Upper lobe of left lung (tissue), 6 donors: Measurements from ENCODE around the gene P2RX7. TPM values are rescaled to one million over a fixed set of nuclear protein-coding genes. Genes with fewer than 3 reads are reported as not detected.
A peak's percentile ranks its signal among the peaks of the same experiment; 100 is the strongest.

Experiments used
- ATAC-seq, 2 donors: fragments of 200-7000 bp; cut with Tn5 transposase; one replicate each; pipeline ENCODE4 v1.9.1; 2022; ENCODE audit warnings: mild to moderate bottlenecking in 2 of 2, moderate library complexity in 2 of 2; ENCODE audit not compliant: low FRiP score in 2 of 2
- DNase-seq, 2 donors: peaks; one replicate each; pipeline ENCODE4 v3.0.0-alpha.2; 2019 to 2020
- H3K27ac ChIP-seq, 4 donors: fragments of 200-600 bp; sonication (generic); one replicate each; pipeline ENCODE4 v1.5.1; 2016 to 2019
- H3K27me3 ChIP-seq, 4 donors: fragments of 200-600 bp; sonication (generic); one replicate each; pipeline ENCODE4 v1.5.1; 2017 to 2019
- H3K36me3 ChIP-seq, 4 donors: fragments of 200-600 bp; sonication (generic); one replicate each; pipeline ENCODE4 v1.5.1; 2016 to 2019
- H3K4me1 ChIP-seq, 4 donors: fragments of 200-600 bp; sonication (generic); one replicate each; pipeline ENCODE4 v1.5.1; 2018 to 2019
- H3K4me3 ChIP-seq, 4 donors: fragments of 200-600 bp; sonication (generic); one replicate each; pipeline ENCODE4 v1.5.1; 2017 to 2019; ENCODE audit warnings: mild to moderate bottlenecking in 2 of 4, moderate library complexity in 1 of 4
- H3K9me3 ChIP-seq, 4 donors: fragments of 200-600 bp; sonication (generic); one replicate each; pipeline ENCODE4 v1.5.1; 2018 to 2019
- EP300 ChIP-seq, 4 donors: sonication (generic); formaldehyde crosslinking; IDR thresholded peaks; one replicate each; pipeline ENCODE4 v1.5.1; 2017; ENCODE audit warnings: antibody characterized with exemption in 4 of 4, control low read depth in 2 of 4
- POLR2A ChIP-seq, 4 donors: fragments of 450-650 bp; IDR thresholded peaks; one replicate each; pipeline ENCODE4 v1.5.1; 2016 to 2017; ENCODE audit warnings: antibody characterized with exemption in 4 of 4, mild to moderate bottlenecking in 2 of 4
- POLR2AphosphoS5 ChIP-seq, 2 donors: sonication (generic); formaldehyde crosslinking; IDR thresholded peaks; one replicate each; pipeline ENCODE4 v1.5.1; 2017; ENCODE audit warnings: antibody characterized with exemption in 2 of 2
- WGBS, 2 donors: methylation state at CpG; one replicate each; pipeline ENCODE4 v1.1.5; 2017 to 2018; 5-methylcytosine and 5-hydroxymethylcytosine counted together
- total RNA-seq, 6 donors: library from RNA; depleted of rRNA in 4 of 6; stranded (reverse); fragments of >200 nt in 4 of 6; gene quantifications; one replicate each; pipeline versions ENCODE4 v1.1.0 to v1.2.1, GENCODE V29; 2016 to 2021
- TF ChIP-seq, protein P1 (sequence below), 6 experiments: fragments of 450-650 bp in 4 of 6; fragments of 200-600 bp in 2 of 6; sonication (generic) in 2 of 6; IDR thresholded peaks; one replicate each; pipeline ENCODE4 v1.5.1; 2016 to 2019; ENCODE audit warnings: antibody characterized with exemption in 6 of 6
- donor health status: DM: no; HTN: no; CAD: no; lungs with moderate emphysema.
- donor health status: DM: no; HTN: yes; CAD: no; lungs with severe emphysema.

The P2RX7 gene
- 10 to 100 TPM in 4 of 6 donors, 1 to 10 TPM in 2; 8.2 to 37.1 (median 15.4) TPM for total RNA-seq

DNA sequence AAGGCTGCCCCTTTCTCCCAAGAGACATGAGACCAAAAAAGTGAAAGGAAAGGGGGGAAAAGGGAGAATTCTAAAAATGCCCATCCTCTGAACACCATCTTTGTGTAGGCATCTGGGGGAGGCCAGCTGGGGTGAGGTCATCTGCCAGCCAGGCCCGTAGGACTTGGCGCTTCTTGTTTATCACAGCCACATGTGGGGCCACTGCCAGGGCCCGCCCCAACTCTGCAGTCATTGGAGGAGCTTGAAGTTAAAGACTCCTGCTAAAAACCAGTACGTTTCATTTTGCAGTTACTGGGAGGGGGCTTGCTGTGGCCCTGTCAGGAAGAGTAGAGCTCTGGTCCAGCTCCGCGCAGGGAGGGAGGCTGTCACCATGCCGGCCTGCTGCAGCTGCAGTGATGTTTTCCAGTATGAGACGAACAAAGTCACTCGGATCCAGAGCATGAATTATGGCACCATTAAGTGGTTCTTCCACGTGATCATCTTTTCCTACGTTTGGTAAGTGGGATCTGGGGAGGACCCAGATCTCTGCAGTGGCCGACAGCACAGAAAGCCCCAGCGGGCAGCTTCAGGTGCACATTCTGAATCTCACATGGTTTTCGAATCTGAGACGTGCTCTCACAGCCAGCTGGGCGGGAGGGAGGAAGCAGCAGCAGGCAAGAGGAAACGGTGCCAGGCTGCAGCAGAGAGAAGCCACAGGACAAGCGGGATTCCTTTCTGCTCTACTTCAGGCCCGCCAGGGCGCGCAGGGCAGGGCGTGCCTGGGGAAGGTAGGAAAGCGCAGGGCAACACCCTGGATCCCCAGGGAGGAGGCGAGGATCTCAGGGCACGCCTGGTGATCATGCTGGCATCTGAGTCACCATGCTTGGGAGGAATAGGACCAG lies at the start of gene P2RX7:
TSS of gene P2RX7 (plus strand) at position 276 of the 881 bp plus-strand sequence. CDS start at position 371, 95 bp downstream.
- H3K4me3 ChIP-seq: peak within 1 kb of the TSS; percentile 47 to 60 (median 54)
- TF ChIP-seq EP300 (IDR thresholded peaks at IDR 0.05): no peak
- TF ChIP-seq POLR2AphosphoS5 (IDR thresholded peaks at IDR 0.05): peak in 1 of 2 donors; percentile 31
- TF ChIP-seq, protein P1, sequence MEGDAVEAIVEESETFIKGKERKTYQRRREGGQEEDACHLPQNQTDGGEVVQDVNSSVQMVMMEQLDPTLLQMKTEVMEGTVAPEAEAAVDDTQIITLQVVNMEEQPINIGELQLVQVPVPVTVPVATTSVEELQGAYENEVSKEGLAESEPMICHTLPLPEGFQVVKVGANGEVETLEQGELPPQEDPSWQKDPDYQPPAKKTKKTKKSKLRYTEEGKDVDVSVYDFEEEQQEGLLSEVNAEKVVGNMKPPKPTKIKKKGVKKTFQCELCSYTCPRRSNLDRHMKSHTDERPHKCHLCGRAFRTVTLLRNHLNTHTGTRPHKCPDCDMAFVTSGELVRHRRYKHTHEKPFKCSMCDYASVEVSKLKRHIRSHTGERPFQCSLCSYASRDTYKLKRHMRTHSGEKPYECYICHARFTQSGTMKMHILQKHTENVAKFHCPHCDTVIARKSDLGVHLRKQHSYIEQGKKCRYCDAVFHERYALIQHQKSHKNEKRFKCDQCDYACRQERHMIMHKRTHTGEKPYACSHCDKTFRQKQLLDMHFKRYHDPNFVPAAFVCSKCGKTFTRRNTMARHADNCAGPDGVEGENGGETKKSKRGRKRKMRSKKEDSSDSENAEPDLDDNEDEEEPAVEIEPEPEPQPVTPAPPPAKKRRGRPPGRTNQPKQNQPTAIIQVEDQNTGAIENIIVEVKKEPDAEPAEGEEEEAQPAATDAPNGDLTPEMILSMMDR (IDR thresholded peaks at IDR 0.05): peak in 2 of 6 experiments; percentile 18 to 28
- TF ChIP-seq POLR2A (IDR thresholded peaks at IDR 0.05): peak in 2 of 4 donors; percentile 33 to 67
- WGBS, 2 donors: 4 to 8% methylated on average over 10 to 24 of the region's 25 CpGs
- H3K27me3 ChIP-seq: no peaks in the 10 kb centered on the region
- H3K9me3 ChIP-seq: no peaks in the 10 kb centered on the region
- H3K36me3 ChIP-seq: no peaks in the 10 kb centered on the region
- DNase-seq: peak; percentile 86 to 88
- H3K4me1 ChIP-seq: peaks cover 35 to 50% (median 46%) of the 10 kb centered on the region in 4 donors
- H3K27ac ChIP-seq: peak within 1 kb of the TSS; percentile 75 to 81 (median 80)
- ATAC-seq: peak; percentile 78 to 83

DNA sequence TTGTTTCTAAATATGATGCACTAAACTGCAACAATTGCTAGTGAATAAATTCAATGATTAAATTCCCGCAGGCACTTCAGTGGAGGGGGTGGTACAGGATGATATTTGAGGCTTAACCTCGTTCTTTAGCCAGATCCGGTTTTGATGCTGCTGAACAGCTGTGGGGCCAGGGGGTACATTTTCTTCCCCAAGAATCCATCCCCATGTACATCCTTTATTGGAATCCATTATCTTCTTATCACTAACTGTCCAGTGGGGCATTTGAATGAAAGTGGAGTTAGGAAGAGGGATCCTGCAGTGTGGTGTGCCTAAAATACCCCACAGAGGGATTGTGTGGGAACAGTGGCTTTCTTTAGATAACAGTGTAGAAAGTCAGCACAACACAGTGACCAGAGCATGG lies 48.4 kb upstream of the P2RX7 start:
- Histone ChIP-seq H3K27ac (no peak overlapping the region), H3K9me3 (no peaks in the 10 kb centered on the region), H3K27me3 (no peaks in the 10 kb centered on the region), H3K36me3 (no peaks in the 10 kb centered on the region), H3K4me3 (no peak overlapping the region), H3K4me1 (peaks cover 0 to 4% (median 0%) of the 10 kb centered on the region in 4 donors)
- TF ChIP-seq EP300 (IDR thresholded peaks at IDR 0.05) (no peak), POLR2AphosphoS5 (IDR thresholded peaks at IDR 0.05) (no peak), POLR2A (IDR thresholded peaks at IDR 0.05) (no peak)
- TF ChIP-seq, protein P1 (IDR thresholded peaks at IDR 0.05): no peak
- no peak for DNase-seq
- WGBS, 2 donors: 69 to 81% methylated on average over 3 of the region's 3 CpGs
- no peak for ATAC-seq

DNA sequence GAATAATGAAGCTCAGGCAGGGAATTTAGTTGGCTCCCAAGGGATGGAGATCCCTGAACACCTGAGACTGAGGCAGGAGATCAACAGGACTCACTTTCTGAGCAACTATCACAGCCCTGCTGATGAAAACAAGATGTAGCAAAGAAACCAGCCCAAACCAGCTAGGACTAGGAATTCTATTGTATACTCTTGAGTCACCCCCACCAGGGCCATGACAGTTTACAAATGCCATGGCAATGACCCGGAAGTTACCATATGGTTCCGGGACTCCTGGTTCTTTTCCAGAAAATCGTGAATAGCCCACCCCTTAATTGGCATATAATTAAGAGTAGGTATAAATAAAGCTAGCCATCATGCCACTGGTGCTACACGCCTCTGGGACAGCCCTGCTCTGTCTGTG lies 47.6 kb upstream of the P2RX7 start:
- H3K4me3 ChIP-seq: no peak overlapping the region
- ATAC-seq (no peak), DNase-seq (no peak)
- no peaks in the 10 kb centered on the region for H3K36me3 ChIP-seq
- H3K9me3 ChIP-seq: no peaks in the 10 kb centered on the region
- no peaks in the 10 kb centered on the region for H3K27me3 ChIP-seq
- TF ChIP-seq EP300 (IDR thresholded peaks at IDR 0.05): no peak
- no peak for TF ChIP-seq POLR2AphosphoS5 (IDR thresholded peaks at IDR 0.05)
- TF ChIP-seq, protein P1 (IDR thresholded peaks at IDR 0.05): no peak
- TF ChIP-seq POLR2A (IDR thresholded peaks at IDR 0.05): no peak
- peaks cover 0 to 4% (median 0%) of the 10 kb centered on the region in 4 donors for H3K4me1 ChIP-seq
- H3K27ac ChIP-seq: no peak overlapping the region
- WGBS, 2 donors: 84 to 90% methylated on average over 4 of the region's 4 CpGs

DNA sequence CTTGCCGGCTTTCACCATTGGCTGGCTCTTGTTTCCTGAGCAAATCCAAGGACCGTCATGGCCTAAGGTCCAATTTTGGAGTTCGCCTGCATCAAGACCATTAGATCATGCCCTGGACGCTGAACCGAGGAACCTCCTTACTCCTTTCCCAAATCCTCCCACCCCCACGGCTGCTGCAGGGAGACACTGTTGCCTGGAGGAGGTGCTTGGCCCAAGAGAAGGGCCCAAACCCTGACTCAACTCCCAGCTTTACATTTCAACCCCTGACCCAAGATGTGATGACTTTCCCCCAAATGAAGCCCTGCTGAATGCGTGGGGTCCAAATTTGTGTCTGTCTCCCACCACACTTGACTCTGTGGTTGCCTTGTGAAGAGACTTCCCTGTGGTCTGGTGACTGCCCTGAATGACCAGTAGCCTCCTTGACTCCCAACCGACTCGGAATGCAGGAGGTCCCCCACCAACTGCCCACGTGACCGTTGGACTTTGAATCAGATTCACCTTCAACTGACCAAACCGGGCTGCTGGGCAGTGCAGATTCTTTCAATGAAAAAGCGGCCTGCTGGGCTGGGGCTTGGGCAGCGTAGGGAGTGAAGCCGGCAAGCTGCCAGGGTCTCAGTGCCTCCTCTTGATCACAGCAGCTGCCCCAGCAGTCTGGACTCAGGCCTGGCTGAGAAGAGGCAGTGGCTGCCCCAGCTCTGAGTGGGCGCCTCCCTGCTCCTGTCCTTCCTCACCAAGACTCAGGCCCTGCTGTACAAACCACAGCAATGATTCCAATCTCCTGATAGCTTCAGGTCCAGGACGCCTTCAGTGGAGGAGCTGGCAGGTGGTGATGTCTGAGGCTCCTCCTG lies 46.9 kb upstream of the P2RX7 start:
- no peaks in the 10 kb centered on the region for H3K27me3 ChIP-seq
- WGBS, 2 donors: 88 to 95% methylated on average over 15 to 17 of the region's 17 CpGs
- H3K4me3 ChIP-seq: no peak overlapping the region
- TF ChIP-seq EP300 (IDR thresholded peaks at IDR 0.05) (no peak), POLR2AphosphoS5 (IDR thresholded peaks at IDR 0.05) (no peak)
- TF ChIP-seq, protein P1 (IDR thresholded peaks at IDR 0.05): no peak
- no peak overlapping the region for H3K27ac ChIP-seq
- DNase-seq: peak in 1 of 2 donors; percentile 39
- ATAC-seq: no peak
- peaks cover 0 to 4% (median 0%) of the 10 kb centered on the region in 4 donors for H3K4me1 ChIP-seq
- H3K9me3 ChIP-seq: no peaks in the 10 kb centered on the region
- H3K36me3 ChIP-seq: no peaks in the 10 kb centered on the region
